ENCODE data around the gene OGDH.
A peak's percentile ranks its signal among the peaks of the same experiment; 100 is the strongest.

OGDH gene

GRCh38 chr7:44608916-44609648, 2.7 kb downstream of the OGDH start:
- no peak for ATAC-seq
- no peak for TF ChIP-seq RARB (CRISPR knock-in tag; IDR thresholded peaks at IDR 0.05)
- no peak for TF ChIP-seq TCF4 (CRISPR knock-in tag; IDR thresholded peaks at IDR 0.05; ENCODE audit: borderline replicate concordance)
- TF ChIP-seq ISL1 (CRISPR knock-in tag; IDR thresholded peaks at IDR 0.05): 0 out of 2 replicates have a peak, but pooled peaks have one; percentile 9
- no peak for TF ChIP-seq TOX (CRISPR knock-in tag; IDR thresholded peaks at IDR 0.05; ENCODE audit: borderline replicate concordance)
- TF ChIP-seq CSDC2 (CRISPR knock-in tag; IDR thresholded peaks at IDR 0.05): no peak
- no peak for TF ChIP-seq ZFP3 (CRISPR knock-in tag; IDR thresholded peaks at IDR 0.05)

- ATAC-seq: no peak
- TF ChIP-seq ZFP3 (CRISPR knock-in tag; IDR thresholded peaks at IDR 0.05) (no peak), TCF4 (CRISPR knock-in tag; IDR thresholded peaks at IDR 0.05; ENCODE audit: borderline replicate concordance) (no peak), TOX (CRISPR knock-in tag; IDR thresholded peaks at IDR 0.05; ENCODE audit: borderline replicate concordance) (no peak), ZNF8 (CRISPR knock-in tag; IDR thresholded peaks at IDR 0.05) (no peak), ZNF70 (CRISPR knock-in tag; IDR thresholded peaks at IDR 0.05) (no peak), ZNF565 (CRISPR knock-in tag; conservative IDR thresholded peaks at IDR 0.05; ENCODE audit: low read depth) (no peak), POU6F1 (CRISPR knock-in tag; IDR thresholded peaks at IDR 0.05; ENCODE audit: borderline replicate concordance, low read depth) (no peak), ESRRG (CRISPR knock-in tag; IDR thresholded peaks at IDR 0.05) (no peak), SNAI2 (CRISPR knock-in tag; IDR thresholded peaks at IDR 0.05) (no peak), PPARA (CRISPR knock-in tag; IDR thresholded peaks at IDR 0.05; ENCODE audit: borderline replicate concordance) (no peak)
These were observed 3.4 kb downstream of the OGDH start for GRCh38 chr7:44609829-44610228.

DNA sequence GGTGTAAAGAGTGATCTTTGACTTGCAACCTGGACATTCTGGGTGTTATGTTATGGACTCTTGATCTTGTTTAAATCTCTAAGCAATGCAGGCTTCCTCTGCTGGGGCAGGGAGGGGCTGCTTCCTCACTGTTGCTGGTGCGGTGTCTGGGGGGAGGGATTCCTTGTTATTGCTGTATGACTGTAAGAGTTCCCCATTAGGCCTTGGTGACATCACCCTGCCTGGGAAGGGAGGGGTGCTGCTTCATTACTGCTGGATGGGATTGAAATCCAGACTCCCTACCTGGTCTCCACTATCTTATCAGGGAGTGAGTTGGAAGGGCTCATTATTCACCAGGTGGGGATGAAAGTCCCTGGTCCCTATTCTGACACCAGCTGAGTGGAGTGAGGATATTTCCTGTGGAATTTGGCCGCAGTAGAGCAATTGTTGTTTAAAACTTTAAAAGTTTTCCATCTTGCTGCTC, 8.8 kb downstream of the OGDH start:
- ATAC-seq: no peak; the same call in 2 of the 3 replicates
- no peak for TF ChIP-seq TCF4 (CRISPR knock-in tag; IDR thresholded peaks at IDR 0.05; ENCODE audit: borderline replicate concordance)
- TF ChIP-seq ISL1 (CRISPR knock-in tag; IDR thresholded peaks at IDR 0.05): no peak
- no peak for TF ChIP-seq TOX (CRISPR knock-in tag; IDR thresholded peaks at IDR 0.05; ENCODE audit: borderline replicate concordance)
- no peak for TF ChIP-seq CSDC2 (CRISPR knock-in tag; IDR thresholded peaks at IDR 0.05)
- no peak for TF ChIP-seq ZFP30 (CRISPR knock-in tag; IDR thresholded peaks at IDR 0.05)
- TF ChIP-seq OSR1 (CRISPR knock-in tag; IDR thresholded peaks at IDR 0.05): no peak
- no peak for TF ChIP-seq BACH2 (CRISPR knock-in tag; IDR thresholded peaks at IDR 0.05; ENCODE audit: borderline replicate concordance)
- no peak for TF ChIP-seq PPARA (CRISPR knock-in tag; IDR thresholded peaks at IDR 0.05; ENCODE audit: borderline replicate concordance)
- TF ChIP-seq, protein P1, sequence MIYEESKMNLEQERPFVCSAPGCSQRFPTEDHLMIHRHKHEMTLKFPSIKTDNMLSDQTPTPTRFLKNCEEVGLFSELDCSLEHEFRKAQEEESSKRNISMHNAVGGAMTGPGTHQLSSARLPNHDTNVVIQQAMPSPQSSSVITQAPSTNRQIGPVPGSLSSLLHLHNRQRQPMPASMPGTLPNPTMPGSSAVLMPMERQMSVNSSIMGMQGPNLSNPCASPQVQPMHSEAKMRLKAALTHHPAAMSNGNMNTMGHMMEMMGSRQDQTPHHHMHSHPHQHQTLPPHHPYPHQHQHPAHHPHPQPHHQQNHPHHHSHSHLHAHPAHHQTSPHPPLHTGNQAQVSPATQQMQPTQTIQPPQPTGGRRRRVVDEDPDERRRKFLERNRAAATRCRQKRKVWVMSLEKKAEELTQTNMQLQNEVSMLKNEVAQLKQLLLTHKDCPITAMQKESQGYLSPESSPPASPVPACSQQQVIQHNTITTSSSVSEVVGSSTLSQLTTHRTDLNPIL (CRISPR knock-in tag; IDR thresholded peaks at IDR 0.05; ENCODE audit: low read depth): no peak
- TF ChIP-seq ZNF565 (CRISPR knock-in tag; conservative IDR thresholded peaks at IDR 0.05; ENCODE audit: low read depth): no peak
- TF ChIP-seq ZNF70 (CRISPR knock-in tag; IDR thresholded peaks at IDR 0.05): no peak

- no peak for TF ChIP-seq ESRRG (CRISPR knock-in tag; IDR thresholded peaks at IDR 0.05)
- TF ChIP-seq TOX (CRISPR knock-in tag; IDR thresholded peaks at IDR 0.05; ENCODE audit: borderline replicate concordance): no peak
- TF ChIP-seq ZFP30 (CRISPR knock-in tag; IDR thresholded peaks at IDR 0.05): no peak
- TF ChIP-seq RARB (CRISPR knock-in tag; IDR thresholded peaks at IDR 0.05): no peak
- TF ChIP-seq OSR1 (CRISPR knock-in tag; IDR thresholded peaks at IDR 0.05): no peak
- TF ChIP-seq BACH2 (CRISPR knock-in tag; IDR thresholded peaks at IDR 0.05; ENCODE audit: borderline replicate concordance): no peak
- TF ChIP-seq ZC3H10 (CRISPR knock-in tag; IDR thresholded peaks at IDR 0.05): no peak
- TF ChIP-seq GLIS3 (CRISPR knock-in tag; IDR thresholded peaks at IDR 0.05): no peak
- no peak for TF ChIP-seq ZNF70 (CRISPR knock-in tag; IDR thresholded peaks at IDR 0.05)
- TF ChIP-seq, protein P1 (CRISPR knock-in tag; IDR thresholded peaks at IDR 0.05; ENCODE audit: low read depth): no peak
- TF ChIP-seq CSDC2 (CRISPR knock-in tag; IDR thresholded peaks at IDR 0.05): no peak
- no peak for TF ChIP-seq ARNTL (CRISPR knock-in tag; IDR thresholded peaks at IDR 0.05; ENCODE audit: borderline replicate concordance, low read depth)
- TF ChIP-seq ISL1 (CRISPR knock-in tag; IDR thresholded peaks at IDR 0.05): no peak
- no peak for TF ChIP-seq PPARA (CRISPR knock-in tag; IDR thresholded peaks at IDR 0.05; ENCODE audit: borderline replicate concordance)
- no peak for TF ChIP-seq PATZ1 (CRISPR knock-in tag; IDR thresholded peaks at IDR 0.05; ENCODE audit: borderline replicate concordance)
- TF ChIP-seq ZNF565 (CRISPR knock-in tag; conservative IDR thresholded peaks at IDR 0.05; ENCODE audit: low read depth): no peak
- no peak for ATAC-seq
These were observed 9.4 kb downstream of the OGDH start for GRCh38 chr7:44615793-44616192.
